ENCODE data around the gene ABCC8. TPM values are rescaled to one million over a fixed set of nuclear protein-coding genes. Genes with fewer than 3 reads are reported as not detected.

Gene ABCC8
- total RNA-seq, 1 experiment from 2014 or later: not detected

GRCh38 chr11:17446482-17446881, 30.2 kb downstream of the ABCC8 start:
- Mint-ChIP-seq H3K4me3 (ENCODE audit: unreplicated experiment) (no peak overlapping the region), H3K4me1 (ENCODE audit: low read depth, unreplicated experiment) (no peaks in the 10 kb centered on the region), H3K27ac (ENCODE audit: unreplicated experiment) (no peak overlapping the region), H3K36me3 (ENCODE audit: insufficient read depth, unreplicated experiment) (no peaks in the 10 kb centered on the region), H3K27me3 (ENCODE audit: insufficient read depth, unreplicated experiment) (peaks cover 18% of the 10 kb centered on the region), H3K9me3 (ENCODE audit: unreplicated experiment) (no peaks in the 10 kb centered on the region)
- BruUV-seq (replicated peaks): no TSS peak
- no peaks in the 10 kb centered on the region for H3K4me1 ChIP-seq
- no peak for TF ChIP-seq CTCF (IDR thresholded peaks at IDR 0.05; ENCODE audit: insufficient read depth in 1 of 2, low read depth in 1 of 2, low read length in 1 of 2, severe bottlenecking in 1 of 2, unreplicated experiment in 1 of 2)
- no peak for DNase-seq
- ChIA-PET POLR2A (no interaction called here), CTCF (interaction anchor here (0.9 to 1.6 kb wide), 2 partner anchors 11 to 27 kb away, joined by 3 to 4 read pairs; no protein-coding TSS in a partner anchor)
- H3K27me3 ChIP-seq (replicated peaks; ENCODE audit: control insufficient read depth, insufficient read depth, low read length): no peaks in the 10 kb centered on the region; the same call in 1 of the 2 replicates
- no peaks in the 10 kb centered on the region for H3K36me3 ChIP-seq (ENCODE audit: control insufficient read depth, insufficient read depth, low read length)
- H3K9me3 ChIP-seq: no peaks in the 10 kb centered on the region
- intact Hi-C loops (cut with micrococcal nuclease; ENCODE audit: unreplicated experiment): no loop called here
- no peak overlapping the region for H3K4me3 ChIP-seq (ENCODE audit: low read depth, low read length)

GRCh38 chr11:17445240-17445795, 31.3 kb downstream of the ABCC8 start:
- intact Hi-C loops (cut with micrococcal nuclease; ENCODE audit: unreplicated experiment): no loop called here
- H3K27me3 Mint-ChIP-seq (ENCODE audit: insufficient read depth, unreplicated experiment): peaks cover 18% of the 10 kb centered on the region
- Histone ChIP-seq H3K36me3 (ENCODE audit: control insufficient read depth, insufficient read depth, low read length) (no peaks in the 10 kb centered on the region), H3K9me3 (no peaks in the 10 kb centered on the region), H3K4me3 (ENCODE audit: low read depth, low read length) (no peak overlapping the region), H3K4me1 (no peaks in the 10 kb centered on the region), H3K27me3 (replicated peaks; ENCODE audit: control insufficient read depth, insufficient read depth, low read length) (no peaks in the 10 kb centered on the region; the same call in 1 of the 2 replicates)
- H3K27ac Mint-ChIP-seq (ENCODE audit: unreplicated experiment): no peak overlapping the region
- BruUV-seq (replicated peaks): no TSS peak
- H3K9me3 Mint-ChIP-seq (ENCODE audit: unreplicated experiment): no peaks in the 10 kb centered on the region
- no peak for TF ChIP-seq CTCF (IDR thresholded peaks at IDR 0.05; ENCODE audit: insufficient read depth in 1 of 2, low read depth in 1 of 2, low read length in 1 of 2, severe bottlenecking in 1 of 2, unreplicated experiment in 1 of 2)
- H3K4me3 Mint-ChIP-seq (ENCODE audit: unreplicated experiment): no peak overlapping the region
- H3K36me3 Mint-ChIP-seq (ENCODE audit: insufficient read depth, unreplicated experiment): no peaks in the 10 kb centered on the region
- no peak for DNase-seq
- POLR2A ChIA-PET: no interaction called here
- CTCF ChIA-PET: no interaction called here
- H3K4me1 Mint-ChIP-seq (ENCODE audit: low read depth, unreplicated experiment): no peaks in the 10 kb centered on the region

GRCh38 chr11:17443926-17444690, 32.5 kb downstream of the ABCC8 start:
- intact Hi-C loops (cut with micrococcal nuclease; ENCODE audit: unreplicated experiment): no loop called here
- Mint-ChIP-seq H3K9me3 (ENCODE audit: unreplicated experiment) (no peaks in the 10 kb centered on the region), H3K4me1 (ENCODE audit: low read depth, unreplicated experiment) (peaks cover 9% of the 10 kb centered on the region), H3K27ac (ENCODE audit: unreplicated experiment) (no peak overlapping the region), H3K27me3 (ENCODE audit: insufficient read depth, unreplicated experiment) (peaks cover 15% of the 10 kb centered on the region), H3K36me3 (ENCODE audit: insufficient read depth, unreplicated experiment) (no peaks in the 10 kb centered on the region), H3K4me3 (ENCODE audit: unreplicated experiment) (no peak overlapping the region)
- TF ChIP-seq CTCF (IDR thresholded peaks at IDR 0.05; ENCODE audit: insufficient read depth in 1 of 2, low read depth in 1 of 2, low read length in 1 of 2, severe bottlenecking in 1 of 2, unreplicated experiment in 1 of 2): no peak
- CTCF ChIA-PET: no interaction called here
- Histone ChIP-seq H3K27me3 (replicated peaks; ENCODE audit: control insufficient read depth, insufficient read depth, low read length) (no peaks in the 10 kb centered on the region; the same call in 1 of the 2 replicates), H3K4me1 (no peaks in the 10 kb centered on the region), H3K9me3 (no peaks in the 10 kb centered on the region), H3K4me3 (ENCODE audit: low read depth, low read length) (no peak overlapping the region), H3K36me3 (ENCODE audit: control insufficient read depth, insufficient read depth, low read length) (no peaks in the 10 kb centered on the region)
- POLR2A ChIA-PET: no interaction called here
- no TSS peak for BruUV-seq (replicated peaks)
- DNase-seq: no peak

Data from Caco-2 (cell line).